Left ventricle myocardium inferior (tissue), 1 donor: ENCODE results near the gene TNFRSF14. TPM values are rescaled to one million over a fixed set of nuclear protein-coding genes. Genes with fewer than 3 reads are reported as not detected.

Experiments
- DNase-seq: peaks from one replicate; pipeline ENCODE4 v3.0.0-alpha.2; 2020
- H3K27ac ChIP-seq: fragments of 200-600 bp; replicated peaks from 2 replicates; pipeline ENCODE4 v1.8.0; 2021
- H3K27me3 ChIP-seq: fragments of 200-600 bp; 2 replicates; pipeline ENCODE4 v1.8.0; 2021; ENCODE audit warnings: low read depth
- H3K36me3 ChIP-seq: fragments of 200-600 bp; 2 replicates; pipeline ENCODE4 v1.8.0; 2021
- H3K4me1 ChIP-seq: fragments of 200-600 bp; 2 replicates; pipeline ENCODE4 v1.8.0; 2021
- H3K4me3 ChIP-seq: fragments of 200-600 bp; 2 replicates; pipeline ENCODE4 v1.8.0; 2021; ENCODE audit warnings: mild to moderate bottlenecking, moderate library complexity
- H3K9me3 ChIP-seq: fragments of 200-600 bp; replicated peaks from 2 replicates; pipeline ENCODE4 v1.8.0; 2021
- intact Hi-C: fragments of 100-400 bp; cut with micrococcal nuclease; formaldehyde crosslinking; loops from one replicate; pipeline ENCODE4 v1.11.0; 2022
- total RNA-seq: library from RNA; stranded (reverse); fragmentation: NEBNext Ultra II Directional; extraction: Animal tissue kit (Norgen Biotek cat#: 25700); gene quantifications from one replicate; pipeline ENCODE4 v1.2.1, GENCODE V29; 2021
- TF ChIP-seq, protein P1 (sequence below): fragments of 200-600 bp; IDR thresholded peaks from 2 replicates; pipeline ENCODE4 v1.8.0; 2021; ENCODE audit warnings: antibody characterized with exemption, mild to moderate bottlenecking, borderline replicate concordance
- donor health status: DM: no; HTN: yes; CAD: no; lungs with severe emphysema.

Gene TNFRSF14
- total RNA-seq, 1 donor from 2014 or later = 13.7 TPM

DNA sequence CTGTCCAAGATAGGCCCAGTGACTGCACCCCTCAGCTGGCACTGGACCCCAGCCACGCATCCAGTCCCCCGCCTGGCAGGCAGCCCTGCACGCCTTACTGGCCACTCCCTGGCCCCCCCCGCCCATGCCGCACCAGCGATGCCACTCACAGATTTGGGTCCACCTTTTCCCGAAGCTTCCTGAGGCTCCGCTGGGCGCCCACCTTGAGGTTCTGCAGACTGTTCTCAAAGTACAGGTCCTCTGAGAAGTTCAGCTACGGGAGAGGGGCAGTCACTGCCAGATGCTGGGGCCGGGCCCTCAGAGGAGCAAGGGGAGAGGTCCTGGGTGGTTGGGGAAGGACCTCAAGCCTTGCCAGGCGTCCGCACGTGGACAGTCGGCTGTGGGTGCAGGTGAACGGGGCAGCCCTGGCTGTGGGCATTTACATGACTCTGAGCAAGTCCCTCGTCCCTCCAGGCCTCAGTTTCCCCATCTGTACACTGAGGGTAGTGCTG lies 38.5 kb downstream of the TNFRSF14 start:
- peak overlapping the region; percentile 52 for H3K4me3 ChIP-seq
- DNase-seq = no peak
- H3K27ac ChIP-seq = no peak overlapping the region
- H3K36me3 ChIP-seq = peaks cover under 1% of the 10 kb centered on the region
- intact Hi-C loops = no loop called here
- H3K4me1 ChIP-seq = peaks cover 15% of the 10 kb centered on the region
- H3K27me3 ChIP-seq = peaks cover 37% of the 10 kb centered on the region
- peaks cover 19% of the 10 kb centered on the region for H3K9me3 ChIP-seq
- TF ChIP-seq, protein P1, sequence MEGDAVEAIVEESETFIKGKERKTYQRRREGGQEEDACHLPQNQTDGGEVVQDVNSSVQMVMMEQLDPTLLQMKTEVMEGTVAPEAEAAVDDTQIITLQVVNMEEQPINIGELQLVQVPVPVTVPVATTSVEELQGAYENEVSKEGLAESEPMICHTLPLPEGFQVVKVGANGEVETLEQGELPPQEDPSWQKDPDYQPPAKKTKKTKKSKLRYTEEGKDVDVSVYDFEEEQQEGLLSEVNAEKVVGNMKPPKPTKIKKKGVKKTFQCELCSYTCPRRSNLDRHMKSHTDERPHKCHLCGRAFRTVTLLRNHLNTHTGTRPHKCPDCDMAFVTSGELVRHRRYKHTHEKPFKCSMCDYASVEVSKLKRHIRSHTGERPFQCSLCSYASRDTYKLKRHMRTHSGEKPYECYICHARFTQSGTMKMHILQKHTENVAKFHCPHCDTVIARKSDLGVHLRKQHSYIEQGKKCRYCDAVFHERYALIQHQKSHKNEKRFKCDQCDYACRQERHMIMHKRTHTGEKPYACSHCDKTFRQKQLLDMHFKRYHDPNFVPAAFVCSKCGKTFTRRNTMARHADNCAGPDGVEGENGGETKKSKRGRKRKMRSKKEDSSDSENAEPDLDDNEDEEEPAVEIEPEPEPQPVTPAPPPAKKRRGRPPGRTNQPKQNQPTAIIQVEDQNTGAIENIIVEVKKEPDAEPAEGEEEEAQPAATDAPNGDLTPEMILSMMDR = no peak

GRCh38 chr1:2595261-2595811 lies 39.2 kb downstream of the TNFRSF14 start:
- intact Hi-C loops = no loop called here
- no peak for DNase-seq
- Histone ChIP-seq H3K9me3 (peaks cover 25% of the 10 kb centered on the region), H3K27ac (no peak overlapping the region), H3K4me3 (no peak overlapping the region), H3K4me1 (peaks cover 15% of the 10 kb centered on the region), H3K36me3 (no peaks in the 10 kb centered on the region), H3K27me3 (peaks cover 37% of the 10 kb centered on the region)
- TF ChIP-seq, protein P1 = no peak

DNA sequence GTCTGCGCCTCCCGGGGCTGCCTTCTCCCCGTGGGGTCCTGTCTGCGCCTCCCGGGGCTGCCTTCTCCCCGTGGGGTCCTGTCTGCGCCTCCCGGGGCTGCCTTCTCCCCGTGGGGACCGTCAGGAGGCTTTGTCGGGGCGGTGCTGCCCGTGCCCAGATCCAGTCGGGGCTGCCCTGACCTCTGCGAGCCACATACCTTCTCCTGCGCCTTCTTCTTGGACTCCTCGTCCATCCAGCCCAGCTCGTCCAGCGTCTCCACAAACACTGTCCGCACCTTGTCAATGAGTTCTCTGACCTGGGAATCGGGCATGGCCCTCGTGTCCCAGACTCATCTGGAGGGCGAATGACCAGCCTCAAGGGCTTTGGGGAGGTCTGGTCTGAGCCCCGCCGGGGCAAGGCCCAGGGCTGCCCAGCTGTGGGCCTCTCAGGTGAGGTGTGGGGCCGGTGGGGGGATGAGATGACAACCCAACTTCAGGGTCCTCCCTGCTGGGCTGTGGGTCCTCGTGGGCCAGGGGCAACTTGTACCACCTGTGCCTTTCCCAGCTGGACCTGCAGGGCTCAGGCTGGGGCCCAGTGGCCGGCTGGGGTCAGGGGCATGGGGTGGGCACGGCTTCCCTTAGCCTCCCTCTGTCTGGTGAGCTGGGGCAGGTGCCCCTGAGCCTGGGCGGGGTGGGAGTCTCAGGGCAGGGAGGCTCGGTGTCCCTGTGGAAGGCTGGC lies 39.8 kb downstream of the TNFRSF14 start:
- intact Hi-C loops = no loop called here
- H3K4me1 ChIP-seq = peaks cover 15% of the 10 kb centered on the region
- peaks cover 31% of the 10 kb centered on the region for H3K9me3 ChIP-seq
- no peak for DNase-seq
- TF ChIP-seq, protein P1 = no peak
- peaks cover 37% of the 10 kb centered on the region for H3K27me3 ChIP-seq
- no peaks in the 10 kb centered on the region for H3K36me3 ChIP-seq
- H3K4me3 ChIP-seq = no peak overlapping the region
- no peak overlapping the region for H3K27ac ChIP-seq

DNA sequence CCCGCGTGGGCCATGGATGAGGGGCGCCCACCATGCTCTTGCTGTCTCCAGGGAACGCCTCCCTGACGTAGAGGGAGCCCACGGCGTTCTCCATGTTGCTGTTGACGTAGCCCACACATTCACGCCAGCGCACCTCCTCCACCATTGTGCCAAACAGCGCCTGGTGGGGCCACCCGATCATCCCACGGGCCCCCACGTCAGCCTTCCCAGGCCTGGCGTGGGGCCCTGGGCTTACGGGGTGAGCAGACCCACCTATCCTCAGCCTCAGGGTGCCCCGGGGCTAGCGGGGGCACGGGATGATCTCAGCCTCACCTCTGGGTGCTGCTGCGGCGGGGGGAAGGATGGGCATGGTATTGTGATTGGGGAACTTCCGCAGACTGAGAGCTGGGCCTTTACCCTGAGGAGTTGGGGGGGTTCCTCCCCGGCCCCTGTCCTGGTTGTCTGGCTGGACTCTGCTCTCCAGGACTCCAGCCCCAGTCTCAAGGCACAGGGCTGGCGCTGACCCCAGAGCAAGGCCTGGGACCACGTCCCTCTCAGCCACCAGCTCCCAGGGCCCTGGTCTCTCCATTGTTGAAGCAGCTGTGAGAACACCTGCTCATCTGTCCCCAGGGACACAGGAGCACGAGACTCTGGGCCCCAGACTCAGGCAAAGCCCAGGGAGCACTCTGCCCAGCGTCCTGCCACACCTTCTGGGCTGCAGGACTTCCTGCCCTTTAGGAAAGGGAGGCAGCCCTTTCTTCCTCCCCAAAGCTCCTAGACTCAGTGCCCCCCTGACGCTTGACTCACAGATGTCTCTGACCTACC lies 40.6 kb downstream of the TNFRSF14 start:
- H3K27me3 ChIP-seq = peaks cover 39% of the 10 kb centered on the region

More for the DNA sequence above, 40.6 kb downstream of the TNFRSF14 start:
- peaks cover 35% of the 10 kb centered on the region for H3K9me3 ChIP-seq
- TF ChIP-seq, protein P1 = no peak
- peaks cover 15% of the 10 kb centered on the region for H3K4me1 ChIP-seq
- no peak overlapping the region for H3K4me3 ChIP-seq
- no peak overlapping the region for H3K27ac ChIP-seq
- no peak for DNase-seq
- intact Hi-C loops = no loop called here
- no peaks in the 10 kb centered on the region for H3K36me3 ChIP-seq
